NCI-H2081 (cell line): Measurements from ENCODE around the gene RMND1.
A peak's percentile ranks its signal among the peaks of the same experiment; 100 is the strongest.
"Not testable (repeated sequence)": the region's sequence is repeated elsewhere in the genome, so short reads cannot be mapped to it uniquely, and the experiment has no call there.

ENCODE experiments used
- DNase-seq, 2 experiments: peaks; one replicate each; lab custom pipeline; 2025; lab: John Stamatoyannopoulos, UW

RMND1 gene, protein sequence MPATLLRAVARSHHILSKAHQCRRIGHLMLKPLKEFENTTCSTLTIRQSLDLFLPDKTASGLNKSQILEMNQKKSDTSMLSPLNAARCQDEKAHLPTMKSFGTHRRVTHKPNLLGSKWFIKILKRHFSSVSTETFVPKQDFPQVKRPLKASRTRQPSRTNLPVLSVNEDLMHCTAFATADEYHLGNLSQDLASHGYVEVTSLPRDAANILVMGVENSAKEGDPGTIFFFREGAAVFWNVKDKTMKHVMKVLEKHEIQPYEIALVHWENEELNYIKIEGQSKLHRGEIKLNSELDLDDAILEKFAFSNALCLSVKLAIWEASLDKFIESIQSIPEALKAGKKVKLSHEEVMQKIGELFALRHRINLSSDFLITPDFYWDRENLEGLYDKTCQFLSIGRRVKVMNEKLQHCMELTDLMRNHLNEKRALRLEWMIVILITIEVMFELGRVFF

DNA sequence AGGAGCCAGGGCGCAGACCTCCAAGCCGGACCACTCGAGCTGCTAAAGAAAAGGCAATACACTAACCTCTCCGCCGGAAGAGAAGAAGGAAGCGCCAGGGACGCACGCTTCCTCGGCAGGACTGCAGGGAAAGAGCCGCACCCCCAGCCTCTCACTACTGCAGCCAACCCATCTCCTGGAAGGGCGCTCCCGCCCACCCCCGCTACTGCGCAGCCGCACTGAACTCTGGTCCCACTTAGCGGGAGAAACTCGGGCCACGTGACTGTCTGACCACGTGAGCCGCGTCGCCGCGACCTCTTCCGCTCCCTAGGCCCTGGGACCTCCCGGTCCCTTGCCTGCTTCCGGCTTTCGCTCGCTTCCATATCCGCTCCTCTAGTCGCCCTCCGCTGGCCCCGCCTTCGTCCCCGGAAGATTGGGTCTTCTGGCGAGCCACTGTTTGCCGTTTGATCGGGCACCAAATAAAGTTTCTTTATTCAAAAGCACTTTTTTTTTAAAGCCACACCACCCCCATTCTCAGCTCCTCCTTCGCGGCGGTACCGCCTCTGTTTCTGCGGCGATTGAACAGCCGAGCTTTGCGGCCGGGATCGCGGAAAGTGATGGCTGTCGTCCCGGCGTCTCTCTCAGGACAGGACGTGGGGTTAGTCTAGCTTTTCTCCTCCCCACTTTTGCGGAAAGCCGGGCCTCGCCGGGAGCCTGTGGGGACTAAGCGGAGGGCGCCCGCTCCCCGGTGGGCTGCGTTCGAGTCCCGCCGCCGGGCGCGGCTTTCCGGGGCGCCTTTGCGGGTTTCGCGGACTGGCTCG lies at the start of gene RMND1:
TSS of gene RMND1 (minus strand) at position 177 of the 800 bp plus-strand sequence. CDS start 6,315 bp downstream, outside the sequence.
- peak; percentile 98 to 99 for DNase-seq

DNA sequence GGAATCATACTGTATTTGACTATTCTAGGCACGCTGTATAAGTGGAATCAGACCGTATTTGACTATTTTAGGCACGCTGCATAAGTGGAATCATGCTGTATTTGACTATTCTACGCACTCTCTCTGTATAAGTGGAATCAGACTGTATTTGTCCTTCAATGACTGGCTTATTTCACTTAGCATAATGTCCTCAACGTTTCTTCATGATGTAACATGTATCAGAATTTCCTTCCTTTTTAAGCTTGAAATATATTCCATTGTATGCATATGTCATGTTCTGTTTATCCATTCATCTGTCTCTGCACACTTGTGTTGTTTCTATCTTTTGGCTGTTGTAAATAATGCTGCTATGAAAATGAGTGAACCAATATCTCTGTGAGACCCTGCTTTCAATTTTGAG lies 47.6 kb upstream of the RMND1 start:
- no peak for DNase-seq

DNA sequence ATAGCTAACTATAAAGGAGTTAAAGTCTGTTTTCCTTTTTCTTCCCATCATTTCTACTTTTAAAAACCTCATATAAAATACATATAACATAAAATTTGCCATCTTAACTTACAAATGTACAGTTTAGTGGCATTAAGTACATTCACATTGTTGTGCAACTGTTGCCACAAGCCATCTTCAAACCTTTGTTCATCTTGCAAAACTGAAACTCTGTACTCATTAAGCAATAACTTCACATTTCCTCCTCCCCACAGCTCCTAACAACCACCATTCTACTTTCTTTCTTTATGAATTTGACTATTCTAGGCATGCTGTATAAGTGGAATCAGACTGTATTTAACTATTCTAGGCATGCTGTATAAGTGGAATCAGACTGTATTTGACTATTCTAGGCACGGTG lies 46.4 kb upstream of the RMND1 start:
- no peak for DNase-seq

DNA sequence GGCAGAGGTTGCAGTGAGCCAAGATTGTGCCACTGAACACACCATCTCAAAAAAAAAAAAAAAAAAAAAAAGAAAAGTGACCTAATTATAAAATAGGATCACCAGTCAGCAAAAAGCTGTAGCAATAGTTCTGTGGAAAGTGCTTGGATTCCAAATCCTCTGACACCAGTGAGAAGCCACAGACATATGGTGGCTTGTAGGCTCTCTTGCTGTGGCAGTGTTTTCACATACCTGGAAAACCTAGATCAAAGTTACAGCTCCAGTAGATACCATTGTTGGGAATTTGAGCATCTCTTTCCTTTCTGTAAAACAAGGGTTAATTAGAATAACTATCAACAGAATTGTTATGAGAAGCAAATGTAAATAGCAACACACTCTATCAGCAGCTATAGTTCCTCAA lies 46.0 kb upstream of the RMND1 start:
- DNase-seq: no peak

DNA sequence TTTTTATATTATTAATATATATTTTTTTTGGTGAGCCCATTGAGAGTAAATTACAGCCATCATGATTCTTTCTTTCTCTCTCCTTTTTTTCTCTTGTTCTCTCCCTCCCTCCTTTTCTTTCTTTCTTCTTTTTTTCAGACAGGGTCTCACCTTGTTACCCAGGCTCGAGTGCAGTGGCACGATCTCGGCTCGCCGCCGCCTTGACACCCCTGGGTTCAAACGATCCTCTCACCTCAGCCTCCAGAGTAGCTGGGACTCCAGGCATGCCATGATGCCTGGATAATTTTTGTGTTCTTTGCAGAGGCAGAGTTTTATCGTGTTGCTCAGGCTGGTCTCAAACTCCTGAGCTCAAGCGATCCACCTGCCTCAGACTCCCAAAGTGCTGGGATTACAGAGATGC lies 43.5 kb upstream of the RMND1 start:
- no peak for DNase-seq

DNA sequence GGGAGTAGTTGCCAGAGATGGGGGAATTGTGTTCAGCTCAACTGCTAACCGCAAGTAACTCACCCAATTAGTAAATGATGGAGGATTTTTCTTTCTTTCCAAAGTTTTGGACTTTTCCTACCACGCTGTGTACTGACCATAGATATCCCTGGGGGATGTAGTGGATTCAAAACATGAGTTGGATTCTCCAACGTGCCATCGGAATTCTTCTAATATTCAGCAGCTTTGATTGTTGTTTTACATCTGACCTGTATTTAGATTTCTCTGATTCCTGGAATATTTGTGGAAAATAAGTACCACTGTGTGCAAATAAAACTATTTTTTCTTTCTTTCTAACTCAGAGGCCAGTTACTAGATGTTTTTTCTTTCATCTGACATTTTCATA lies 43.0 kb upstream of the RMND1 start:
- DNase-seq: no peak

DNA sequence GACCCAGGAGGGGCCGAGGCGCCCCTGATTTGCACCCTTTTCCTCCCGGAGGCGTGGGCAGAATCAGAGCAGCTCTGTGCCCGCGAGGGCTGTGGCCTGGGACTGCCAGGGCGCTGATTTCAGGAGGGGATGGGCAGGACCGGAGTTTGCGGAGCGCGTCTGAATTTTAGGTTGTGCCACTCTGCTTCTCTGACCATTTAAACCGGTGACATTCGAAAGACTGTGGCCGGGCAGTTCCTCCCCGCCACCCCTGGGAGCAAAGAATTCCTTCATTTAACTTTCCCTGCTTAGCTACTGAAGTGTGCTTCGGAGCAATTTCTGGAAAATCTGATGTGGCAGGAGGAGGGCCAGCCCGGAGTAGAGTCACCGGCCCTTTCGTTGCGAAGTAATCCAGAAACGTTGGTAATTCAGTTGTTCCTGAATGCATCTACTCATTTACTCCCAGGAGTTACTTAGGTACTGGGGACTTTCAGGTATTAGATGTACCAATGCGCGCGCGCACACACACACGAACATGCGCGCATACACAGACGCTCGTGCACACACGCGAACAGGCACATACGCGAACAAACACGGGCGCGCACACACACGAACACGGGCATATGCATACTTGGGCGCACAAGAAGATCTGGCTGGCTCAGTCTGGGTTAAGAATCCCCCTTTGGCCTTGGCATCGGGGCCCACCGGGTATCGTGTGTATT lies 42.5 kb upstream of the RMND1 start:
- peak; percentile 2 to 41 for DNase-seq

DNA sequence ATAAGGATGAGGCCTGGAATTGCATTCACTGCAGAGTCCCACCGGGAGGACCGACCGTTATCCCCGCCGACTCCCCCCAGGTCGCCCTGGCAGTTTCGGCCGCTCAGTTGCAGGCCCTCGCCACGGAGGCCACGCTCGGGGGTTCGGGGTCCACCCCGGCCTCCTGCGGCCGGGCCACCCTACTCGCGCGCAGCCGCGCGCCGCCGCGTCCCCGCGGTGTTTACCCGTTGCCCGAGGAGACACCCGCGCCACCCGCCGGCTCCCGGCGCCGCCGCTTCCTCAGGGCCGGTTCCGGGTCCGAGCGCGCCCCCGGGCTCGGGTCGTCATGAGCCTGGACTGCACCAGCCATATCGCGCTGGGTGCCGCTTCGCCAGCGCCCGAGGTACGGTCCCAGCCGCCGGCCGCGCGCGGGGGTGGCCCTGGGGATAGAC lies 41.9 kb upstream of the RMND1 start, which contains the start of gene CCDC170:
TSS of gene CCDC170 (plus strand) at position 214 of the 431 bp plus-strand sequence. CDS start at position 326, 112 bp downstream.
- peak in 1 of 2 experiments; percentile 33 for DNase-seq

DNA sequence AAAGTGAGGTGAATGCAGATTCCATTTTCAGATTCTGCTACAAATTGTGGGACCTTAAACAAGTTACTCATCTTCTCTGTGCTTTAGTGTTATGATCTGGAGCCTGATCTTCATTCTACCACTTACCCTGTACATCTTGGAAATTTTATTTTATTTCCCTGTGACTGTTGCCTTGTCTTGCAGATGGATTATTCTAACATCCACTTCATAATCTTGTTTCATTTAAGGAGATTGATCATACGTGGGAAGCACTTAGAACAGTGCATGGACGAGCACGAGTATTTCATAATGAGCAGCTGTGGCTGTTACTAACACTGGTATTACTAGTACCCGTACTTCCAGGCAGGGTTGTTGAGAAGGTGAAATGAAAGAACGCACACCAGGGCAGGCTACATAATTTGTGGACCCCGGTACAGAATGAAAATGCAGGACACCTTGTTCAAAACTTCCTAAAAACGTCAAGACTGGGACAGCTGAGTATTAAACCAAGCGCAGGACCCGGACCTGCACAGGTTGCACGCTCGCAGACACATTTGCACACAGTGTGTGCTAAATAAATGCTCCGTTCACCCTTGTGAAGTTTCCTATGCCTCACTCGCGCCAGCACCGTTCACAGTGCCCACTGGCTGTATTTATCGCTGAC lies 41.4 kb upstream of the RMND1 start:
- DNase-seq: no peak

DNA sequence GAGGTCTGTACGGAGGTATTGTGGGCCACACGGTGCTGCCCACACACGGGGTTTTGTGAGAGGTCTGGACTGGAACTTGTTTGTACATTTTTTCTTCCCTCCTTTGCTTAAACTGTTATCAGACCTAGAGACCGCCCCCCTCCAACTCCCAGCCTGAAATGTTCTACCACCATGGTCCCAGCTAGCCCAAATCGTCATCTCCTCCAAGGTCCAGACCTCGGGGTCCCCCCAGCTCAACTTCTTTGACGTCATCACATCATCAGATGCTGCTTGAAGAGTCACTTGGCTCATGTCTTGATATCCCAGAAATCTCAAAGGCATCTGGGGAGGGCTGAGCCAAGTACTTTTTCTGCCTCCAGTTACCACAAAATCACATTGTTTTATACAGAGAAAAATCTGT lies 39.1 kb upstream of the RMND1 start:
- no peak for DNase-seq

DNA sequence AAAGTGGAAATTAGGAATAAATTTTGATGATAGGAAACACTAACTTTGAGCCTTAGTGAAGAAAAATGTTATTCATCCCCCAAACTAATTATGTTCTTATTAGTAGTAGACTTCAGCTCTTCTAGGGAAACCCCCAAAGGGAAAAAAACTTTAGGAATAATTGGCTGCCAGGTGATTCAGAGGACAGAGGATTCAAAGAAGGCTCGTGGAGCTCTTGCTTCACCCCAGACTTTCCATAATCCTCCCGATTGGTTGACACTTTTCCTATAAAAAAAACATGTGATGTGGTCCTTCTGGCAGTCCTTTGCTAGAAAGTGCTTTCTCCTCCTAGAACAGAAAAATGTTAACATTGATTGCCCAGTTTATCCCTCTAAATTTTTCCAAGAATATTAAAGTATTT lies 36.3 kb upstream of the RMND1 start:
- no peak for DNase-seq

DNA sequence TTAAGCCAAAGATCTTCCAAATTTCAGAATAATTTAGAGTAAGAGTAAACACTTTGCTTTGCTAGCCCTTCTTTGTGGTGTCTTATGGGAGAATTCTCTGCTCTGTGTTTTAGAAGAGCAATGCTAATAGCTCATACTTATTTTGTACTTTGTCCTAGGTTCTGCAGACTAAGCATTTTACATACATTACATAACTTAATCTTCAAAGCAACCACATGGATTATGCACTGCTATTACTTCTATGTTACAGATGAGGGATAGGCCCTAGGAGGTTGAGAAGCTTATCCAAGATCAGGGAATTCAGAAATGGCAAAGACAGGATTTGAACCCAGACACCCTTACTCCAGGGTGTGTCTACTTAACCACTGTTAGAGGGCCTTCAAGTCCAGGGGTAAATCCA lies 32.1 kb upstream of the RMND1 start:
- no peak for DNase-seq

DNA sequence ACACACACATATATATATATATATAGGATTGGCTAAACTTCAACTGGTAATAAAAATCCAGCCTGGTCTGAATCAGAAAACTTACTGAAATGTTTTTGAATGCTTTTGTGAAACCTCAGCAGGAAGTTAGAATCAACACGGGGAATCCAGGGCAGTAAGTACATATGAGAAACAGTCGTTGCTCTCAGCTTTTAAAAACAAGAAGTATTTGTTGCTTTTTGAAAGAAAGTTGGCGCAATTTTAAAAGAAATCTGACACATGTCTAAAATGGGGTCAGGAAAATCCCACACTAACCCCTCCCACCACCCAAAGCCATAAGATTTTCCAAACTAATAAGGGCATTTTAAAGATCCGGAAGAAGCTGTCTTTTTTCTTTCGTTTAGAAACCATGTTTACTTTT lies 30.4 kb upstream of the RMND1 start:
- DNase-seq: no peak

DNA sequence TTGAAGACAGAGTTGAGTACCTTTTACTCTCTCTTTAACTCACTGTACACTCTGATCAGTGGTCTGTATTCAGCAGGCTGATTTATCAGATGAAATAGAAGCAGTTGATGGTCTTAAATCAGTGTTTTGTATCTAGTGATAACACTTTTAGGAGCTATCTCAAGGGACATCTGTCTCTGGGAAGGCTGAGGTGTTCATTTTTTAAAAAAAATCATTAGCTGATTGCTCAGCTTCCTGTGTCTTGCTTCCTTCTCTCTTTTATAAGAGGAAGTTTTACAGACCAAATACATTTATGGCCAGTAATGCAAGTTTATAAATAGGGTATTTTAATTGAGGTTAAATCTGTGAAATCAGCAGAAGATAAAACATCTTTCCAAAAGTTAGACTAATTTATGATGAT lies 29.9 kb upstream of the RMND1 start:
- no peak for DNase-seq

DNA sequence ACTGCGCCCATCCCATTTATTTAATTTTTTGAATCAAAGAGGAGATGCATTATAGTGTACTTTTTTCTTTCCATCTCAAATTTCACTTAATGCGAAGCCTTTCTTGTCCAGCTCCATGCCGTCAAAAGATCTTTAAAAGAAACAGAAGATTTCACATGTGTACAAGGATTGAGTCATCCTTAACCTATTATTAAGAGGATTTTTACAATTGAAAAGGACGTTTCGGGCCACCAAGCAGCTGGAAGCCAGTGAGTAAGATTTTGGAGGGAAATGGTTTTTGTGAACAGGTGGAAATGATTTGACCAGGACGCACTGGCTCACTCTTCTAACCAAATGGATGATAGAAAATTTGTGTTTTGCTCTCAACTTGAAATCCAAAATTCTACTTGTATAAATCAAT lies 26.7 kb upstream of the RMND1 start:
- DNase-seq: no peak

DNA sequence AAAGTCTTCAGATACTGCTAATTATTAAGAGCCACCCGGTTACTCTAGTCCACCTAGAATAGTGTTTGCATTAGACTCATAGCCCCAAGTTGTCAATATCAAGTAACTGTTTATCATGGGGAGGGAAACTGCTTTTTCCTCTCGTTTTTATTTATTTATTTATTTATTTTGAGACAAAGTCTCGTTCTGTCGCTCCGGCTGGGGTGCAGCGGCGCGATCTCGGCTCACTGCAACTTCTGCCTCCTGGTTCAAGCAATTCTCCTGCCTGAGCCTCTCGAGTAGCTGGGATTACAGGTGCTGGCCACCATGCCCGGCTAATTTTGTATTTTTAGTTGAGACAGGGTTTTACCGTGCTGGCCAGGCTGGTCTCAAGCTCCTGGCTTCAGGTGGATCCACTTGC lies 25.8 kb upstream of the RMND1 start:
- DNase-seq: no peak

DNA sequence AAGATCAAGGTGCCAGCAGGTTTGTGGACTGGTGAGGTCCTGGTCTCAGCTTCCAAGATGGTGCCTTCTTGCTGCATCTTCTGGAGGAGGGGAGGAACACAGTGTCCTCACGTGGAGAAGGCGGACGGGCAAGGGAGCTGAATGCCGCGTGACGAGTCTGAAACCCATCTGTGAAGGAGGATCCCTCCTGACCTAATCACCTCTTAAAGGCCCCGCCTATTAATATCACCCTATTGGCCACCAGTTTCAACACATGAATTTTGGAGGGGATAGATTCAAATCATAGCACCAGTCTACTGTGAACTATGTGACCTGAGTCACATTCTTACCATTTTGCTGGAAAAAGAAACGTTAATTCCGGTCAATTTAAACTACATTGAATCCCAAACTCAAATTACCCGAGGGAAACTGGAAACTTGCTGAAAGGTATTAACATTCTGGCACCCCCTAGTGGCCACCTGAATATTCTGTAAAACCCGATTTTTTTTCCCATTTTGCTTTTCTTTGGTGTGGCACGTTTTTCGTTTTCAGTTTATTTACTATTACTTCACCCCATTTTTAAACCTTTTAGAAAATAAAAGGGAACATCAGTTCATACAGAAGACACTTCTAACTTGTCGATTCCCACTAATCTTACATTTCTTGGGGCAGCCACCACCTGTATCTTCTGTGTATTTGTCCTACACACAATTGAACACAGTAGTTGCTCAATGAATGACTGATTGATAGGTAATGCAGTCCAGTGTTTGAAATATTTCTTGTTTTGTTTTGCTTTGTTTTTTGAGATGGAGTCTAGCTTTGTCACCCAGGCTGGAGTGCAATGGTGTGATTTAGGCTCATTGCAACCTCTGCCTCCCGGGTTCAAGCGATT lies 24.0 kb upstream of the RMND1 start:
- peak; percentile 26 to 40 for DNase-seq

DNA sequence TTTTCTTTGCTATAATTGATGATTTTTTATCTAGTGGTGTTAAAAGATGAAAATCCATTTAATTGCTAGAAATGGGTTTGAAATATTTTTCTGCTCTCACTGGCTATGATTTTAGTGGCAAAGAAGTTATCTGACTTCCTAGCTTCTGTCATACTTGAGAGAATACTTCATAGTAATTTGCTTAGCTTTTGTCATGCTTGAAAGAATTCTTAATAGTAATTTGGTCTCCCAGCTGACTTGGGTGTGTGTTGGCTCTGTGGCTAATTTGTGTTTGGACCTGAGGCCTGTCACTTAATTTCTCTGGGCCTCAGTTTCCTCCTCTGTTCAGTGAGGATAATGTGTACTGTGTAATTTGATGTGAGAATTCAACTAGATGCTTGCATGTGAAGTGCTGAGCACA lies 12.8 kb upstream of the RMND1 start:
- no peak for DNase-seq

DNA sequence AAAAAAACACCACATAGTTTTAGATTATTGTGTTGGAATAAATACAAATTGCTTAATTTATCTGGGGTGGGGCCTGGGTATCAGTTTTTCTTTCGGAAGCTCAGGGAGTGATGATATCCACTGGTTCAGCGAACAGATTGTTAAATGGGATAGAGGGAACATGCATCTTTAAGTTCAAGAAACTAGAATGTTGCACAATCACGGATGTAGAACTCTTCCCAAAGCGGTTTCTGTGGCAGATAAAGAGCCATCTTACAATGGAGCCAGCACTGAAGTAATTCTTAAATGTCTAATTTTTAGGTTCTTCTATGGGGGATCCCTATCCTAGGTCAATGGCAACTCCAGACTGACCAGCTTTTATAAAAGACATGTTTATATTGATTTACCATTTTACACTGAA lies 9.7 kb upstream of the RMND1 start:
- DNase-seq: no peak

DNA sequence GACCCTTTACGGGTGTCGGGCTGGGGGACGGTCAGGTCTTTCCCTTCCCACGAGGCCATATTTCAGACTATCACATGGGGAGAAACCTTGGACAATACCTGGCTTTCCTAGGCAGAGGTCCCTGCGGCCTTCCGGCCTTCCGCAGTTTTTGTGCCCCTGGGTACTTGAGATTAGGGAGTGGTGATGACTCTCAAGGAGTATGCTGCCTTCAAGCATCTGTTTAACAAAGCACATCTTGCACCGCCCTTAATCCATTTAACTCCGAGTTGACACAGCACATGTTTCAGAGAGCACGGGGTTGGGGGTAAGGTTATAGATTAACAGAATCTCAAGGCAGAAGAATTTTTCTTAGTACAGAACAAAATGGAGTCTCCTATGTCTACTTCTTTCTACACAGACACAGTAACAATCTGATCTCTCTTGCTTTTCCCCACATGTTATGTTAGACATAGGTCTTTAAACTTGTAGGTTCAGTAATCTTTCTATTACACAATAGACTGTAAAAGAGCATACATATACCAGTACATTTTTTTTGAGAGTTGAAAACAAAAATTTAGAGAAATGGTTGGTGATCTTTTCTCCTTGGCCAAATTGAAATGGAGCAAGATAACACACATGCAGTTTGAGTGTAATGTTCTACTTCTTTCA lies 3.9 kb upstream of the RMND1 start:
- DNase-seq: not testable (repeated sequence)
